Natural killer cell (primary cell): Measurements from ENCODE around the gene FRAS1. TPM values are rescaled to one million over a fixed set of nuclear protein-coding genes. Genes with fewer than 3 reads are reported as not detected.

Experiments
- ATAC-seq, 3 donors: fragments of 150-1000 bp in 2 of 3; fragments of 200-7000 bp in 1 of 3; cut with Tn5 transposase; 1 replicate in 1 of 3; 2 replicates in 2 of 3; pipeline ENCODE4 v1.10.0; 2021; ENCODE audit warnings: mild to moderate bottlenecking in 2 of 3, moderate library complexity in 2 of 3
- DNase-seq, 2 donors: peaks; one replicate each; pipeline versions ENCODE4 v3.0.0 to v3.0.0-alpha.2; 2013 to 2021; ENCODE audit warnings: mixed read lengths in 1 of 2
- H3K27ac ChIP-seq: one replicate; pipeline ENCODE4 v1.5.1; 2013; ENCODE audit warnings: mild to moderate bottlenecking, low read length
- H3K27me3 ChIP-seq: one replicate; pipeline ENCODE4 v1.6.1; 2013; ENCODE audit warnings: low read length; ENCODE audit not compliant: control insufficient read depth, insufficient read depth
- H3K36me3 ChIP-seq: one replicate; pipeline ENCODE4 v1.6.1; 2013; ENCODE audit warnings: low read length; ENCODE audit not compliant: control insufficient read depth, insufficient read depth
- H3K4me1 ChIP-seq: one replicate; pipeline ENCODE4 v1.6.1; 2013; ENCODE audit warnings: low read length; ENCODE audit not compliant: control insufficient read depth, insufficient read depth
- H3K4me3 ChIP-seq: one replicate; pipeline ENCODE4 v1.5.1; 2013; ENCODE audit warnings: low read length
- H3K9me3 ChIP-seq: one replicate; pipeline ENCODE4 v1.6.1; 2013; ENCODE audit warnings: low read length; ENCODE audit not compliant: control insufficient read depth, insufficient read depth
- H3K27ac Mint-ChIP-seq, 2 donors: one replicate each; pipeline ENCODE4 v1.8.0; 2022; ENCODE audit warnings: mild to moderate bottlenecking in 2 of 2, mixed read lengths in 2 of 2, moderate library complexity in 1 of 2
- H3K27me3 Mint-ChIP-seq, 2 donors: one replicate each; pipeline ENCODE4 v1.8.0; 2022; ENCODE audit warnings: low read depth in 2 of 2, mixed read lengths in 2 of 2
- H3K36me3 Mint-ChIP-seq: one replicate; pipeline ENCODE4 v1.8.0; 2022; ENCODE audit warnings: mixed read lengths
- H3K4me1 Mint-ChIP-seq, 2 donors: one replicate each; pipeline ENCODE4 v1.8.0; 2022; ENCODE audit warnings: mixed read lengths in 2 of 2
- H3K4me3 Mint-ChIP-seq: one replicate; pipeline ENCODE4 v1.8.0; 2022; ENCODE audit warnings: mild to moderate bottlenecking, moderate library complexity, mixed read lengths
- H3K9me3 Mint-ChIP-seq, 2 donors: one replicate each; pipeline ENCODE4 v1.8.0; 2022; ENCODE audit warnings: mixed read lengths in 2 of 2
- CTCF ChIP-seq: fragments of 200-600 bp; IDR thresholded peaks from one replicate; pipeline ENCODE4 v1.8.0; 2022; ENCODE audit warnings: antibody characterized with exemption
- WGBS: methylation state at CpG from one replicate; pipeline ENCODE4 v1.1.7; 2013; ENCODE audit warnings: missing lambda C conversion rate; ENCODE audit not compliant: insufficient coverage; 5-methylcytosine and 5-hydroxymethylcytosine counted together
- intact Hi-C: fragments of 100-400 bp; cut with micrococcal nuclease; formaldehyde crosslinking; loops from one replicate; pipeline ENCODE4 v1.14.2; 2022
- total RNA-seq, 4 donors: library from RNA; stranded (reverse); fragments of 120-200 nt in 1 of 4; gene quantifications; one replicate each; pipeline versions ENCODE4 v1.2.3 to v1.2.4, GENCODE V29; 2013 to 2022

Gene FRAS1
- total RNA-seq, 3 donors from 2014 or later (not counting 1 experiment from before 2014, with no cell fraction given) = 0.15 to 0.31 TPM; not detected in 1

- intact Hi-C loops = no loop called here
- Histone ChIP-seq H3K27ac (no peak overlapping the region), H3K36me3 (no peaks in the 10 kb centered on the region), H3K9me3 (no peaks in the 10 kb centered on the region), H3K4me1 (no peaks in the 10 kb centered on the region), H3K4me3 (no peak overlapping the region), H3K27me3 (peaks cover 2% of the 10 kb centered on the region)
- Mint-ChIP-seq H3K36me3 (no peaks in the 10 kb centered on the region), H3K27ac (no peak overlapping the region), H3K4me1 (no peaks in the 10 kb centered on the region), H3K9me3 (no peaks in the 10 kb centered on the region), H3K27me3 (peaks cover 0 to 4% of the 10 kb centered on the region in 2 donors), H3K4me3 (no peak overlapping the region)
- DNase-seq (no peak), ATAC-seq (no peak)
- 79% methylated on average over 1 of the region's 2 CpGs for WGBS
- no peak for TF ChIP-seq CTCF
Measured at GRCh38 chr4:78560296-78560963, 503.3 kb downstream of the FRAS1 start.

DNA sequence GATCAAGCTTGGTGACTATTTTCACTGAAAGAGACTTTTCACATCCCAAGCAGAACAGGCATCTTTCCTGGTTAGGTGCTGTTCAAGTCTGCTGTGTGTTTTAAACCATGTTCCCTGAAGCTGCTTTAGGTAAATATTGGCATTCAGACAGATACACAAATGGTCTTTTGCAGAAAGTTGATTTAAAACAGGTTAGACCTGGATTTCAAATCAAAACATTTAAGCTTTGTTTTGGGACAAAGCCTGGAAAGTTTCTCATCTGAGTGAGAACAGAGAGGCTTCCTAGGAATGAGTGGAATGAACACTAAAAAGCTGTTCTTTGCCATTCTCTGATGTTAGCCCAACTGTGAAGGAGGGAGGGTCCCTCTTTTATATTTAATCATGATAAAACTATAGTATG, 504.6 kb downstream of the FRAS1 start:
- Mint-ChIP-seq H3K4me1 (no peaks in the 10 kb centered on the region), H3K4me3 (no peak overlapping the region), H3K27ac (no peak overlapping the region), H3K36me3 (no peaks in the 10 kb centered on the region), H3K27me3 (peaks cover 0 to 7% of the 10 kb centered on the region in 2 donors), H3K9me3 (no peaks in the 10 kb centered on the region)
- Histone ChIP-seq H3K4me1 (no peaks in the 10 kb centered on the region), H3K9me3 (no peaks in the 10 kb centered on the region), H3K4me3 (no peak overlapping the region), H3K36me3 (no peaks in the 10 kb centered on the region), H3K27me3 (peaks cover 2% of the 10 kb centered on the region), H3K27ac (no peak overlapping the region)
- no peak for TF ChIP-seq CTCF
- ATAC-seq (no peak), DNase-seq (no peak)
- intact Hi-C loops = no loop called here

GRCh38 chr4:78562687-78563086, 505.6 kb downstream of the FRAS1 start:
- 75% methylated on average over 4 of the region's 4 CpGs for WGBS
- no peak for ATAC-seq
- Histone ChIP-seq H3K36me3 (no peaks in the 10 kb centered on the region), H3K4me1 (no peaks in the 10 kb centered on the region), H3K9me3 (no peaks in the 10 kb centered on the region), H3K27ac (no peak overlapping the region), H3K4me3 (no peak overlapping the region), H3K27me3 (peaks cover 2% of the 10 kb centered on the region)
- intact Hi-C loops = no loop called here
- Mint-ChIP-seq H3K9me3 (no peaks in the 10 kb centered on the region), H3K4me3 (no peak overlapping the region), H3K27me3 (peaks cover 0 to 3% of the 10 kb centered on the region in 2 donors), H3K27ac (no peak overlapping the region), H3K4me1 (no peaks in the 10 kb centered on the region), H3K36me3 (no peaks in the 10 kb centered on the region)
- DNase-seq = no peak
- TF ChIP-seq CTCF = no peak

DNA sequence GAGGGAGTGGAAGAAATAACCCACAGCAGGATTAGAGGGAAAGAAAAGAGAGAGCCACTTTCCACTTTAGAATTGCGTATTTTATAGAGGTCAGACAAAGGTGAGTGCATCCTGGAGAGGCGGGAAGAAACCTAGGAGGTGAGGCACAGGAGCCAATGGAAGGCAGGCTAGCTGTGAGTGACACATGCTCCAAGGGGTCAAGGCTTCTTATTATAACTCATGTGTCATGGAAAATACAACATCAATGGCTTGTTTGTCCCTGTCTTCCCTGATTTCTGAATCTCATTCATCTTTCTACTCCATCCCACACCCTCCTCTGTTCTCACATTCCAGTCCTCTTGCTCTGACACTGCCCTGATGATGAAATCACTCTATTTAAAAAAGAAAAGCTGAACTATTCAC, 508.8 kb downstream of the FRAS1 start:
- DNase-seq = no peak

More for the DNA sequence above, 508.8 kb downstream of the FRAS1 start:
- Mint-ChIP-seq H3K9me3 (no peaks in the 10 kb centered on the region), H3K4me1 (no peaks in the 10 kb centered on the region), H3K27ac (no peak overlapping the region), H3K4me3 (no peak overlapping the region), H3K27me3 (peaks cover 0 to 3% of the 10 kb centered on the region in 2 donors), H3K36me3 (no peaks in the 10 kb centered on the region)
- Histone ChIP-seq H3K9me3 (no peaks in the 10 kb centered on the region), H3K36me3 (no peaks in the 10 kb centered on the region), H3K27ac (no peak overlapping the region), H3K4me1 (no peaks in the 10 kb centered on the region), H3K27me3 (peaks cover 2% of the 10 kb centered on the region), H3K4me3 (no peak overlapping the region)
- TF ChIP-seq CTCF = no peak
- intact Hi-C loops = no loop called here
- ATAC-seq = no peak
- 100% methylated on average over 2 of the region's 2 CpGs for WGBS
